Activated naive CD8-positive, alpha-beta T cell treated with anti-CD3 and anti-CD28 coated beads, Interleukin-2, amount 10 ng/mL, durations not matched to agents 7 days and 5 days (primary cell): ENCODE measurements around the gene MCUR1. TPM values are rescaled to one million over a fixed set of nuclear protein-coding genes. Genes with fewer than 3 reads are reported as not detected.
A peak's percentile ranks its signal among the peaks of the same experiment; 100 is the strongest.
"Not testable (repeated sequence)": the region's sequence is repeated elsewhere in the genome, so short reads cannot be mapped to it uniquely, and the experiment has no call there.

Source experiments
- ATAC-seq: fragments of 150-1000 bp; cut with Tn5 transposase; one replicate; pipeline ENCODE4 v1.10.0; 2021; ENCODE audit warnings: low read depth, moderate library complexity
- POLR2A ChIA-PET: fragments of 350-600 bp; sonication (Branson Sonifier 250); formaldehyde crosslinking; loops from one replicate; lab custom pipeline; 2021; ENCODE audit warnings: antibody characterized with exemption; lab: Charles Lee
- DNase-seq: peaks from one replicate; pipeline ENCODE4 v3.0.0; 2021
- H3K27ac Mint-ChIP-seq: one replicate; pipeline ENCODE4 v1.8.0; 2022; ENCODE audit warnings: mild to moderate bottlenecking, mixed read lengths
- H3K27me3 Mint-ChIP-seq: one replicate; pipeline ENCODE4 v1.8.0; 2022; ENCODE audit warnings: mild to moderate bottlenecking, moderate library complexity, mixed read lengths
- H3K36me3 Mint-ChIP-seq: one replicate; pipeline ENCODE4 v1.8.0; 2021; ENCODE audit warnings: mild to moderate bottlenecking, mixed read lengths
- H3K4me1 Mint-ChIP-seq: one replicate; pipeline ENCODE4 v1.8.0; 2021; ENCODE audit warnings: mixed read lengths
- H3K4me3 Mint-ChIP-seq: one replicate; pipeline ENCODE4 v1.8.0; 2022; ENCODE audit warnings: mild to moderate bottlenecking, moderate library complexity, mixed read lengths
- H3K9me3 Mint-ChIP-seq: one replicate; pipeline ENCODE4 v1.8.0; 2021; ENCODE audit warnings: mixed read lengths
- total RNA-seq, 2 experiments: library from RNA; stranded (reverse); gene quantifications; one replicate each; pipeline ENCODE4 v1.2.3, GENCODE V29; 2021

Gene MCUR1
- 10 to 100 TPM; 16.4 to 18.4 TPM for total RNA-seq

- Mint-ChIP-seq H3K27me3 (peaks cover 4% of the 10 kb centered on the region), H3K4me3 (peak within 1 kb of the TSS; percentile 92), H3K27ac (peak within 1 kb of the TSS; percentile 77), H3K4me1 (peaks cover 27% of the 10 kb centered on the region), H3K36me3 (peaks cover 9% of the 10 kb centered on the region), H3K9me3 (no peaks in the 10 kb centered on the region)
- peak; percentile 84 for ATAC-seq
- peak; percentile 86 for DNase-seq
- POLR2A ChIA-PET: interaction anchor here (0.6 to 1.3 kb wide), 5 partner anchors 15 to 486 kb away, joined by 3 to 4 read pairs (median 3); partner anchors contain the start of genes NOL7, SIRT5 and TBC1D7
These were observed at the start of gene MCUR1 for GRCh38 chr6:13814176-13814937. TSS of gene MCUR1 (minus strand) at chr6:13814557. CDS start at chr6:13814429, 128 bp downstream.

- POLR2A ChIA-PET: no interaction called here
- DNase-seq (no peak), ATAC-seq (no peak)
- Mint-ChIP-seq H3K4me1 (no peaks in the 10 kb centered on the region), H3K36me3 (no peaks in the 10 kb centered on the region), H3K27ac (no peak overlapping the region), H3K27me3 (peaks cover 48% of the 10 kb centered on the region), H3K9me3 (no peaks in the 10 kb centered on the region), H3K4me3 (no peak overlapping the region)
These were observed 49.4 kb upstream of the MCUR1 start for GRCh38 chr6:13863699-13864155.

- H3K36me3 Mint-ChIP-seq, H3K4me1 Mint-ChIP-seq, ATAC-seq, H3K9me3 Mint-ChIP-seq, H3K27ac Mint-ChIP-seq, DNase-seq, POLR2A ChIA-PET: not testable (repeated sequence)
- H3K4me3 Mint-ChIP-seq: peak overlapping the region; percentile 47
- peaks cover 59% of the 10 kb centered on the region for H3K27me3 Mint-ChIP-seq
These were observed 46.3 kb upstream of the MCUR1 start for GRCh38 chr6:13860556-13861185.

GRCh38 chr6:13859871-13860555, 45.7 kb upstream of the MCUR1 start:
- ATAC-seq: no peak
- H3K27ac Mint-ChIP-seq: no peak overlapping the region
- POLR2A ChIA-PET: no interaction called here
- H3K9me3 Mint-ChIP-seq: no peaks in the 10 kb centered on the region
- DNase-seq: no peak
- H3K4me1 Mint-ChIP-seq: no peaks in the 10 kb centered on the region
- peak overlapping the region; percentile 47 for H3K4me3 Mint-ChIP-seq
- H3K27me3 Mint-ChIP-seq: peaks cover 60% of the 10 kb centered on the region
- no peaks in the 10 kb centered on the region for H3K36me3 Mint-ChIP-seq

- Mint-ChIP-seq H3K36me3 (no peaks in the 10 kb centered on the region), H3K27me3 (peaks cover 35% of the 10 kb centered on the region), H3K9me3 (no peaks in the 10 kb centered on the region), H3K4me1 (no peaks in the 10 kb centered on the region), H3K4me3 (no peak overlapping the region), H3K27ac (no peak overlapping the region)
- POLR2A ChIA-PET: no interaction called here
- ATAC-seq: no peak
- no peak for DNase-seq
These were observed 40.4 kb upstream of the MCUR1 start for GRCh38 chr6:13854716-13855250.

GRCh38 chr6:13853871-13854270, 39.5 kb upstream of the MCUR1 start:
- DNase-seq: no peak
- no peaks in the 10 kb centered on the region for H3K36me3 Mint-ChIP-seq
- peaks cover 26% of the 10 kb centered on the region for H3K27me3 Mint-ChIP-seq
- no peak for ATAC-seq
- H3K9me3 Mint-ChIP-seq: no peaks in the 10 kb centered on the region
- no peak overlapping the region for H3K27ac Mint-ChIP-seq
- POLR2A ChIA-PET: no interaction called here
- no peak overlapping the region for H3K4me3 Mint-ChIP-seq
- no peaks in the 10 kb centered on the region for H3K4me1 Mint-ChIP-seq

- Mint-ChIP-seq H3K4me1 (no peaks in the 10 kb centered on the region), H3K27ac (no peak overlapping the region), H3K27me3 (peaks cover 17% of the 10 kb centered on the region), H3K9me3 (no peaks in the 10 kb centered on the region), H3K36me3 (no peaks in the 10 kb centered on the region), H3K4me3 (no peak overlapping the region)
- ATAC-seq (no peak), DNase-seq (no peak)
- POLR2A ChIA-PET: no interaction called here
These were observed 37.4 kb upstream of the MCUR1 start for GRCh38 chr6:13851803-13852202.

- Mint-ChIP-seq H3K27ac (no peak overlapping the region), H3K4me1 (no peaks in the 10 kb centered on the region), H3K4me3 (no peak overlapping the region), H3K9me3 (no peaks in the 10 kb centered on the region), H3K36me3 (no peaks in the 10 kb centered on the region), H3K27me3 (peaks cover 14% of the 10 kb centered on the region)
- POLR2A ChIA-PET: no interaction called here
- ATAC-seq: no peak
- DNase-seq: no peak
These were observed 37.0 kb upstream of the MCUR1 start for GRCh38 chr6:13851330-13851729.

- ATAC-seq, H3K9me3 Mint-ChIP-seq, POLR2A ChIA-PET, H3K4me3 Mint-ChIP-seq, H3K27ac Mint-ChIP-seq, H3K36me3 Mint-ChIP-seq, DNase-seq, H3K4me1 Mint-ChIP-seq: not testable (repeated sequence)
- peaks cover 14% of the 10 kb centered on the region for H3K27me3 Mint-ChIP-seq
These were observed 36.3 kb upstream of the MCUR1 start for GRCh38 chr6:13850690-13851089.

- Mint-ChIP-seq H3K27me3 (peaks cover 14% of the 10 kb centered on the region), H3K4me3 (no peak overlapping the region), H3K36me3 (no peaks in the 10 kb centered on the region), H3K27ac (no peak overlapping the region), H3K9me3 (no peaks in the 10 kb centered on the region), H3K4me1 (no peaks in the 10 kb centered on the region)
- POLR2A ChIA-PET: no interaction called here
- no peak for DNase-seq
- no peak for ATAC-seq
These were observed 34.3 kb upstream of the MCUR1 start for GRCh38 chr6:13848522-13849150.

- Mint-ChIP-seq H3K27ac (no peak overlapping the region), H3K9me3 (no peaks in the 10 kb centered on the region), H3K4me3 (no peak overlapping the region), H3K36me3 (no peaks in the 10 kb centered on the region), H3K27me3 (peaks cover 15% of the 10 kb centered on the region), H3K4me1 (no peaks in the 10 kb centered on the region)
- DNase-seq: no peak
- ATAC-seq: no peak
- POLR2A ChIA-PET: no interaction called here
These were observed 33.1 kb upstream of the MCUR1 start for GRCh38 chr6:13847326-13848050.

GRCh38 chr6:13846841-13847240, 32.5 kb upstream of the MCUR1 start:
- Mint-ChIP-seq H3K4me1 (no peaks in the 10 kb centered on the region), H3K36me3 (no peaks in the 10 kb centered on the region), H3K4me3 (no peak overlapping the region), H3K9me3 (no peaks in the 10 kb centered on the region), H3K27ac (no peak overlapping the region), H3K27me3 (peaks cover 15% of the 10 kb centered on the region)
- ATAC-seq: no peak
- POLR2A ChIA-PET: no interaction called here
- DNase-seq: no peak
